PC-9 (cell line): ENCODE measurements around the gene TRIM61. TPM values are rescaled to one million over a fixed set of nuclear protein-coding genes. Genes with fewer than 3 reads are reported as not detected.

Source experiments
- BruUV-seq: library from RNA; stranded (reverse); fragments of 400-500 nt; replicated peaks from 2 replicates; lab custom pipeline; 2021; lab: Mats Ljungman, UMichigan
- CTCF ChIA-PET: fragments of 300-600 bp; sonication (Branson Sonifier 250); formaldehyde crosslinking; loops from one replicate; lab custom pipeline; 2022; ENCODE audit warnings: antibody characterized with exemption; lab: Charles Lee
- POLR2A ChIA-PET: fragments of 300-600 bp; sonication (Branson Sonifier 250); formaldehyde crosslinking; loops from one replicate; lab custom pipeline; 2022; ENCODE audit warnings: antibody characterized with exemption; ENCODE audit not compliant: unreplicated experiment; lab: Charles Lee
- DNase-seq, 2 experiments: peaks; one replicate each; pipeline versions ENCODE4 v3.0.0 to v3.0.0-alpha.2; 2015 to 2022; ENCODE audit warnings: mixed read lengths in 1 of 2
- H2AFZ ChIP-seq: fragments of 200-600 bp; sonication (generic); 2 replicates; pipeline ENCODE4 v1.8.1; 2017; ENCODE audit warnings: antibody characterized with exemption
- H3F3A ChIP-seq: fragments of 200-600 bp; sonication (generic); 2 replicates; pipeline ENCODE4 v1.8.1; 2017; ENCODE audit warnings: antibody characterized with exemption, mild to moderate bottlenecking, low read depth; ENCODE audit not compliant: insufficient read depth
- H3K27ac ChIP-seq: fragments of 200-600 bp; sonication (generic); 2 replicates; pipeline ENCODE4 v1.6.1; 2016; ENCODE audit warnings: mixed run types
- H3K27me3 ChIP-seq: fragments of 200-600 bp; sonication (generic); 2 replicates; pipeline ENCODE4 v1.6.1; 2016; ENCODE audit warnings: low read depth, mixed run types; ENCODE audit not compliant: insufficient read depth
- H3K36me3 ChIP-seq: fragments of 200-600 bp; sonication (generic); 2 replicates; pipeline ENCODE4 v1.6.1; 2016; ENCODE audit warnings: low read depth, mixed run types
- H3K4me1 ChIP-seq: fragments of 200-600 bp; sonication (generic); replicated peaks from 2 replicates; pipeline ENCODE4 v1.6.1; 2016; ENCODE audit warnings: mixed run types; ENCODE audit not compliant: insufficient read depth
- H3K4me2 ChIP-seq: fragments of 200-600 bp; sonication (generic); 2 replicates; pipeline ENCODE4 v1.6.1; 2017; ENCODE audit warnings: mixed run types
- H3K4me3 ChIP-seq: fragments of 200-600 bp; sonication (generic); 2 replicates; pipeline ENCODE4 v1.6.1; 2016; ENCODE audit warnings: mixed run types
- H3K79me2 ChIP-seq: fragments of 200-600 bp; sonication (generic); 2 replicates; pipeline ENCODE4 v1.6.1; 2017; ENCODE audit warnings: low read depth, mixed run types
- H3K9me2 ChIP-seq: fragments of 200-600 bp; sonication (generic); 2 replicates; pipeline ENCODE4 v1.8.1; 2017; ENCODE audit warnings: mild to moderate bottlenecking; ENCODE audit not compliant: insufficient read depth
- H3K9me3 ChIP-seq: fragments of 200-600 bp; sonication (generic); 2 replicates; pipeline ENCODE4 v1.8.1; 2016; ENCODE audit warnings: low read depth; ENCODE audit not compliant: insufficient read depth
- H4K20me1 ChIP-seq: fragments of 200-600 bp; sonication (generic); 2 replicates; pipeline ENCODE4 v1.8.1; 2017; ENCODE audit not compliant: insufficient read depth
- CTCF ChIP-seq: fragments of 200-600 bp; sonication (generic); conservative IDR thresholded peaks from 2 replicates; pipeline ENCODE4 v1.6.1; 2017; ENCODE audit warnings: mixed run types, antibody characterized with exemption, mild to moderate bottlenecking, moderate library complexity
- EZH2 ChIP-seq: fragments of 200-600 bp; sonication (generic); IDR thresholded peaks from 2 replicates; pipeline ENCODE4 v1.8.0; 2017; ENCODE audit warnings: antibody characterized with exemption, low read depth
- intact Hi-C: fragments of 100-400 bp; cut with micrococcal nuclease; formaldehyde crosslinking; loops from one replicate; pipeline ENCODE4 v1.10.0; 2022; ENCODE audit not compliant: unreplicated experiment
- total RNA-seq: library from RNA; stranded (reverse); gene quantifications from 2 replicates; pipeline ENCODE4 v1.2.3, GENCODE V29; 2021

Gene TRIM61
- total RNA-seq, 1 experiment from 2014 or later = 0.61 TPM

GRCh38 chr4:164956766-164957643, 20.5 kb downstream of the TRIM61 start:
- H3K4me3 ChIP-seq = peak overlapping the region; percentile 61
- BruUV-seq = TSS peak; percentile 84
- H3K27ac ChIP-seq = no peak overlapping the region
- H3F3A ChIP-seq = no peaks in the 10 kb centered on the region
- intact Hi-C loops = no loop called here
- H3K9me2 ChIP-seq = no peaks in the 10 kb centered on the region
- H2AFZ ChIP-seq = peak overlapping the region; percentile 91
- H4K20me1 ChIP-seq = no peaks in the 10 kb centered on the region
- ChIA-PET POLR2A (no interaction called here), CTCF (interaction anchor here (0.6 kb wide), 1 partner anchor 1407 kb away, joined by 6 read pairs; no protein-coding TSS in a partner anchor)
- no peaks in the 10 kb centered on the region for H3K9me3 ChIP-seq
- peak overlapping the region; percentile 72 for H3K4me2 ChIP-seq
- H3K79me2 ChIP-seq = no peaks in the 10 kb centered on the region
- peak; percentile 59 to 70 for DNase-seq
- H3K27me3 ChIP-seq = no peaks in the 10 kb centered on the region
- H3K36me3 ChIP-seq = no peaks in the 10 kb centered on the region
- TF ChIP-seq EZH2 (no peak), CTCF (no peak)
- H3K4me1 ChIP-seq = peaks cover 6% of the 10 kb centered on the region; the same call in 1 of the 2 replicates

DNA sequence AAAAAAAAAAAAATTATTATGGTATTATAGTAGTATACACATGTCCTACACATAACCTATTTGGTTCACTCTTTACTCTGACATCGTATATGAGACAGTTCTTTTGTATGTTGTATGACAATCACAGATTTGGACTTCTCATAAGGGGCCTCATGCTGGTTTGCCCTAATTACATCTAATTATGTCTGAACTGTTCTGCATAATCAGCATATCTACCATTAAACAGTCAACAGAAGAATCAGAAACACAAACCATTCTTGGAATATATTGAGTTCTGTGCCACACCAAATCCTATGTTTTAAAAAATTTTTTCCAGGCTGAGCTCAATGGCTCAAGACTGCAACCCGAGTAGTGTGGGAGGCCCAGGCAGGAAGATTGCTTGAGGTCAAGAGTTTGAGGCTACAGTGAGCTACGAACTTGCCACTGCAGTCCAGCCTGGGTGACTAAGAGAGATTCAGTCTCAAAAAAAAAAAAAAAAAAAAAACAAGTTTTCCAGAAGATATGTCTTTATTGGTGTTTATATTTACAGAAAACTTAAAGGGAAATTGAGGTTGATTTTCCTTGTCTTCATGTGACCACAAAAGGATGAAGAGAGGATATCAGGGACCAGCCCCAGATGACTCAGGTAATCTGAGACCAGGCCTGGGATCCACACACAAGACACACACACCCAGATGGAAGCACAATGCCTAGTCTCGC, 22.2 kb downstream of the TRIM61 start:
- POLR2A ChIA-PET = no interaction called here
- TF ChIP-seq EZH2 (no peak), CTCF (no peak)
- Histone ChIP-seq H3K79me2 (no peaks in the 10 kb centered on the region), H3K27me3 (no peaks in the 10 kb centered on the region), H3K4me2 (no peak overlapping the region), H3K27ac (no peak overlapping the region), H4K20me1 (no peaks in the 10 kb centered on the region), H3K36me3 (no peaks in the 10 kb centered on the region), H2AFZ (no peak overlapping the region), H3K9me3 (no peaks in the 10 kb centered on the region), H3F3A (no peaks in the 10 kb centered on the region), H3K4me3 (no peak overlapping the region), H3K9me2 (no peaks in the 10 kb centered on the region), H3K4me1 (peaks cover 6% of the 10 kb centered on the region; the same call in 1 of the 2 replicates)
- no peak for DNase-seq
- CTCF ChIA-PET = interaction anchor here (0.5 kb wide), 1 partner anchor 143 kb away, joined by 5 read pairs; no protein-coding TSS in a partner anchor
- BruUV-seq = no TSS peak
- intact Hi-C loops = no loop called here

GRCh38 chr4:164952551-164952950, 24.9 kb downstream of the TRIM61 start:
- ChIA-PET CTCF (no interaction called here), POLR2A (no interaction called here)
- no peak overlapping the region for H2AFZ ChIP-seq
- DNase-seq = no peak
- H3K9me2 ChIP-seq = no peaks in the 10 kb centered on the region
- TF ChIP-seq CTCF = no peak
- H4K20me1 ChIP-seq = no peaks in the 10 kb centered on the region
- H3K4me3 ChIP-seq = no peak overlapping the region
- no peaks in the 10 kb centered on the region for H3K79me2 ChIP-seq
- peaks cover 3% of the 10 kb centered on the region; the same call in 1 of the 2 replicates for H3K4me1 ChIP-seq
- no peak overlapping the region for H3K4me2 ChIP-seq
- H3K9me3 ChIP-seq = no peaks in the 10 kb centered on the region
- intact Hi-C loops = no loop called here
- no peaks in the 10 kb centered on the region for H3F3A ChIP-seq
- BruUV-seq = no TSS peak
- H3K36me3 ChIP-seq = no peaks in the 10 kb centered on the region
- H3K27ac ChIP-seq = no peak overlapping the region
- no peaks in the 10 kb centered on the region for H3K27me3 ChIP-seq
